Liver (tissue), 9 donors: ENCODE data around the gene UGT1A4. TPM values are rescaled to one million over a fixed set of nuclear protein-coding genes. Genes with fewer than 3 reads are reported as not detected.
"Not testable (repeated sequence)": the region's sequence is repeated elsewhere in the genome, so short reads cannot be mapped to it uniquely, and the experiment has no call there.

Experiments used
- DNase-seq: peaks from one replicate; pipeline ENCODE4 v3.0.0-alpha.2; 2017; ENCODE audit warnings: low spot score
- H3K27ac ChIP-seq, 2 donors: one replicate each; pipeline ENCODE4 v1.7.0; 2013; ENCODE audit warnings: inconsistent platforms in 2 of 2, low read length in 2 of 2, control low read depth in 1 of 2, low read depth in 1 of 2, mild to moderate bottlenecking in 1 of 2
- H3K27me3 ChIP-seq, 4 donors: one replicate each; pipeline versions ENCODE4 v1.6.1 to v1.7.0; 2013; ENCODE audit warnings: low read length in 3 of 4, inconsistent platforms in 1 of 4, mild to moderate bottlenecking in 1 of 4, moderate library complexity in 1 of 4; ENCODE audit not compliant: control insufficient read depth in 4 of 4, insufficient read depth in 4 of 4
- H3K36me3 ChIP-seq, 4 donors: one replicate each; pipeline versions ENCODE4 v1.6.1 to v1.7.0; 2013; ENCODE audit warnings: low read length in 3 of 4, mild to moderate bottlenecking in 3 of 4, low read depth in 1 of 4, moderate library complexity in 1 of 4; ENCODE audit not compliant: control insufficient read depth in 4 of 4, insufficient read depth in 3 of 4
- H3K4me1 ChIP-seq, 4 donors: one replicate each; pipeline versions ENCODE4 v1.6.1 to v1.7.0; 2013; ENCODE audit warnings: low read length in 3 of 4, mild to moderate bottlenecking in 3 of 4, moderate library complexity in 1 of 4; ENCODE audit not compliant: control insufficient read depth in 4 of 4, insufficient read depth in 4 of 4
- H3K4me3 ChIP-seq, 3 donors: one replicate each; pipeline versions ENCODE4 v1.6.1 to v1.7.0; 2013; ENCODE audit warnings: low read length in 3 of 3, control low read depth in 1 of 3, low read depth in 1 of 3, mild to moderate bottlenecking in 1 of 3
- H3K9ac ChIP-seq, 2 donors: one replicate each; pipeline ENCODE4 v1.7.0; 2013; ENCODE audit warnings: low read length in 2 of 2, mild to moderate bottlenecking in 2 of 2, moderate library complexity in 2 of 2, control low read depth in 1 of 2, low read depth in 1 of 2
- H3K9me3 ChIP-seq, 4 donors: one replicate each; pipeline versions ENCODE4 v1.6.1 to v1.7.0; 2013; ENCODE audit warnings: low read length in 3 of 4; ENCODE audit not compliant: control insufficient read depth in 4 of 4
- EGR1 ChIP-seq, 2 donors: IDR thresholded peaks; 2 replicates each; pipeline ENCODE4 v1.6.1; 2016 to 2018; ENCODE audit warnings: antibody characterized with exemption in 2 of 2, low read depth in 2 of 2
- FOXA1 ChIP-seq: IDR thresholded peaks from 2 replicates; pipeline ENCODE4 v1.6.1; 2016; ENCODE audit warnings: antibody characterized with exemption
- FOXA2 ChIP-seq: IDR thresholded peaks from 2 replicates; pipeline ENCODE4 v1.6.1; 2016; ENCODE audit warnings: antibody characterized with exemption
- GABPA ChIP-seq, 2 donors: IDR thresholded peaks in 1 of 2; conservative IDR thresholded peaks in 1 of 2; 2 replicates each; pipeline ENCODE4 v1.6.1; 2016; ENCODE audit warnings: antibody characterized with exemption in 2 of 2, mild to moderate bottlenecking in 1 of 2, moderate library complexity in 1 of 2
- HNF4A ChIP-seq, 2 donors: conservative IDR thresholded peaks; 2 replicates each; pipeline ENCODE4 v1.6.1; 2016; ENCODE audit warnings: antibody characterized with exemption in 2 of 2, mild to moderate bottlenecking in 2 of 2
- HNF4G ChIP-seq: IDR thresholded peaks from 2 replicates; pipeline ENCODE4 v1.6.1; 2016; ENCODE audit warnings: antibody characterized with exemption
- JUND ChIP-seq, 2 donors: IDR thresholded peaks; 2 replicates each; pipeline ENCODE4 v1.6.1; 2016; ENCODE audit warnings: antibody characterized with exemption in 2 of 2
- NR2F2 ChIP-seq: IDR thresholded peaks from 2 replicates; pipeline ENCODE4 v1.6.1; 2016; ENCODE audit warnings: antibody characterized with exemption
- RAD21 ChIP-seq, 2 donors: IDR thresholded peaks; 2 replicates each; pipeline ENCODE4 v1.6.1; 2016; ENCODE audit warnings: antibody characterized with exemption in 2 of 2, mild to moderate bottlenecking in 2 of 2
- RXRA ChIP-seq, 2 donors: IDR thresholded peaks; 2 replicates each; pipeline ENCODE4 v1.6.1; 2017 to 2018; ENCODE audit warnings: antibody characterized with exemption in 2 of 2, mild to moderate bottlenecking in 1 of 2
- SP1 ChIP-seq: IDR thresholded peaks from 2 replicates; pipeline ENCODE4 v1.6.1; 2018; ENCODE audit warnings: antibody characterized with exemption, mild to moderate bottlenecking
- TAF1 ChIP-seq: conservative IDR thresholded peaks from 2 replicates; pipeline ENCODE4 v1.6.1; 2016; ENCODE audit warnings: antibody characterized with exemption, mild to moderate bottlenecking
- YY1 ChIP-seq: IDR thresholded peaks from 2 replicates; pipeline ENCODE4 v1.6.1; 2016; ENCODE audit warnings: antibody characterized with exemption, mild to moderate bottlenecking
- WGBS: extraction: QIAGEN DNeasy Blood & Tissue Kit; methylation state at CpG from one replicate; pipeline ENCODE4 v1.1.7; 2013; 5-methylcytosine and 5-hydroxymethylcytosine counted together
- polyA plus RNA-seq, 2 donors: library from polyadenylated mRNA; stranded (reverse) in 1 of 2; unstranded in 1 of 2; fragments of 200-250 nt in 1 of 2; fragments of >200 nt in 1 of 2; fragmentation: Nextera tagmentation in 1 of 2; extraction: Ambion mirVana in 1 of 2; gene quantifications; one replicate each; pipeline versions ENCODE4 v1.2.1 to v1.2.3, GENCODE V29; 2013 to 2015
- total RNA-seq, 2 donors: library from RNA; depleted of rRNA; stranded (reverse); fragments of >200 nt; gene quantifications; one replicate each; pipeline ENCODE4 v1.2.3, GENCODE V29; 2014
- TF ChIP-seq, protein P1 (sequence below): IDR thresholded peaks from 2 replicates; pipeline ENCODE4 v1.6.1; 2016; ENCODE audit warnings: antibody characterized with exemption, mild to moderate bottlenecking
- TF ChIP-seq, protein P2 (sequence below): IDR thresholded peaks from 2 replicates; pipeline ENCODE4 v1.6.1; 2016; ENCODE audit warnings: antibody characterized with exemption
- TF ChIP-seq, protein P3 (sequence below): fragments of 150-350 bp; IDR thresholded peaks from 2 replicates; pipeline ENCODE4 v1.5.1; 2017; ENCODE audit warnings: improper control_type of control experiment, low read depth, low read length; ENCODE audit not compliant: missing input control
- TF ChIP-seq, protein P4 (sequence below): IDR thresholded peaks from 2 replicates; pipeline ENCODE4 v1.6.1; 2016; ENCODE audit warnings: antibody characterized with exemption
- TF ChIP-seq, protein P5 (sequence below): IDR thresholded peaks from 2 replicates; pipeline ENCODE4 v1.6.1; 2016; ENCODE audit warnings: antibody characterized with exemption
- donor health status: healthy.
- donor health status: healthy.
- donor health status: healthy.
- donor health status: healthy.
- donor health status: healthy.

Gene UGT1A4
- total and polyA plus RNA-seq, 4 donors = 103 to 446 (median 136) TPM; not detected in 1

DNA sequence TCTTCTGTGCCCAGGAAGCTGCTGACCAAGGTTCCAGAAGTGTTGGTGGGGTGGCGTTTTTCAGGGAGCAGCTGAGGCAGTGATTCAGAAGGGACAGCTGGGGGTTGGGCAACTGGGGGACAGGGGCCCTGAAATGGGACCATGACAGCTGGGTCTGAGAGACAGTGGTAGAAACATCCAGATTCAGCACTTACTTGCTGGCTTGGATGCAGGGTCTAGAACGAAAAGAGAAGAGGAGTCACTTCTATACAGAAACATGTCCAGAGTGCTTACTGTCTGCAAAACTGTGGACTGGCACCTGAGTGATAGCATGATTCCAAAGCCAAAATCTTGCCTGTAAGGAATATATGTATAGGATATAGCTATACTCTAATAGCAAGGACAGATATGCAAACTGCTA is 27.3 kb downstream of the UGT1A4 start:
- WGBS = 63% methylated on average over 2 of the region's 2 CpGs
- not testable (repeated sequence) for H3K9me3 ChIP-seq, H3K36me3 ChIP-seq, DNase-seq, H3K9ac ChIP-seq, H3K27me3 ChIP-seq
- Histone ChIP-seq H3K27ac (peak overlapping the region; percentile 49 to 65), H3K4me3 (peak overlapping the region in 1 of 3 donors; percentile 22), H3K4me1 (peaks cover 12 to 65% (median 41%) of the 10 kb centered on the region in 4 donors)
- TF ChIP-seq, protein P1, sequence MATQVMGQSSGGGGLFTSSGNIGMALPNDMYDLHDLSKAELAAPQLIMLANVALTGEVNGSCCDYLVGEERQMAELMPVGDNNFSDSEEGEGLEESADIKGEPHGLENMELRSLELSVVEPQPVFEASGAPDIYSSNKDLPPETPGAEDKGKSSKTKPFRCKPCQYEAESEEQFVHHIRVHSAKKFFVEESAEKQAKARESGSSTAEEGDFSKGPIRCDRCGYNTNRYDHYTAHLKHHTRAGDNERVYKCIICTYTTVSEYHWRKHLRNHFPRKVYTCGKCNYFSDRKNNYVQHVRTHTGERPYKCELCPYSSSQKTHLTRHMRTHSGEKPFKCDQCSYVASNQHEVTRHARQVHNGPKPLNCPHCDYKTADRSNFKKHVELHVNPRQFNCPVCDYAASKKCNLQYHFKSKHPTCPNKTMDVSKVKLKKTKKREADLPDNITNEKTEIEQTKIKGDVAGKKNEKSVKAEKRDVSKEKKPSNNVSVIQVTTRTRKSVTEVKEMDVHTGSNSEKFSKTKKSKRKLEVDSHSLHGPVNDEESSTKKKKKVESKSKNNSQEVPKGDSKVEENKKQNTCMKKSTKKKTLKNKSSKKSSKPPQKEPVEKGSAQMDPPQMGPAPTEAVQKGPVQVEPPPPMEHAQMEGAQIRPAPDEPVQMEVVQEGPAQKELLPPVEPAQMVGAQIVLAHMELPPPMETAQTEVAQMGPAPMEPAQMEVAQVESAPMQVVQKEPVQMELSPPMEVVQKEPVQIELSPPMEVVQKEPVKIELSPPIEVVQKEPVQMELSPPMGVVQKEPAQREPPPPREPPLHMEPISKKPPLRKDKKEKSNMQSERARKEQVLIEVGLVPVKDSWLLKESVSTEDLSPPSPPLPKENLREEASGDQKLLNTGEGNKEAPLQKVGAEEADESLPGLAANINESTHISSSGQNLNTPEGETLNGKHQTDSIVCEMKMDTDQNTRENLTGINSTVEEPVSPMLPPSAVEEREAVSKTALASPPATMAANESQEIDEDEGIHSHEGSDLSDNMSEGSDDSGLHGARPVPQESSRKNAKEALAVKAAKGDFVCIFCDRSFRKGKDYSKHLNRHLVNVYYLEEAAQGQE = peak; percentile 0

DNA sequence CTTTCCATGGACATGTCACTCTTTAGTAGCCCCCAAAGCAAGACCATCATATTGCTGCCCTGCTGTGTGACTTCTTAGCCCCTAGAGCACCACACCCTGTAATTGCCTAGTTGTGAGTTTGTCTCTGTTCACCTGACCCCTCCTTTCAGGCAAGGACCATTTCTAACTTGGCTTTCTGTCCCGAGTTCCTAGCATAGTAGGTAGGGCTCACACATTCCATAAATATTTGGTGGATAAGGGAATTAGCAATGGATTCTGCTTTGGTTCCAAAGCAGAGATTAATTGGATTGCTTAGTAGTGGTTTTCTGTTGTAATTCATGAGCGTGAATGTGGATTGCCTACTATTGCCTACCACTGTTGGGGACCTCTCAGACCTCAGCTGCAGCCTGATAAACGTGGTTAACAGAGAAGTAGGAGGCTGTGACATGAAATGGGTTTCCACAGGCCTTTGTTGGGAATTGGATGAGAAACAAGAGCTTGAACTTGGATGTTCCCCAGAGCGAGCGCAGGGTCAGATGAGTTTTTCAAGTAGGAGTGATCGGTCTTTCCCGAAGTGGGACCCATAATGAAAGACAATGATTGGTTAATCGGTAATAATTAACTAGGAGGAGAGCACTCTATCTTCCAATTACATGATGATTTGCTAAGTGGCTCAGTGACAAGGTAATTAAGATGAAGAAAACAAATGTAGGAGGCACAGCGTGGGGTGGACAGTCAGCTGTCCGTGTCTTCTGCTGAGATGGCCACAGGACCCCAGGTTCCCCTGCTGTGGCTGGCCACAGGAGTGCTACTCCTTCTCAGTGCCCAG is 28.1 kb downstream of the UGT1A4 start:
- Histone ChIP-seq H3K36me3 (peaks cover 0 to 4% (median 2%) of the 10 kb centered on the region in 4 donors), H3K4me3 (peak overlapping the region in 1 of 3 donors; percentile 23), H3K27me3 (no peaks in the 10 kb centered on the region), H3K27ac (peak overlapping the region; percentile 57 to 65), H3K4me1 (peaks cover 12 to 68% (median 44%) of the 10 kb centered on the region in 4 donors), H3K9ac (no peak overlapping the region), H3K9me3 (no peaks in the 10 kb centered on the region)
- peak; percentile 75 for TF ChIP-seq YY1
- TF ChIP-seq FOXA2 = peak; percentile 13
- TF ChIP-seq EGR1 (IDR thresholded peaks at IDR 0.05; ENCODE audit: low read depth in 2 of 2) = peak in 1 of 2 donors; percentile 23
- peak; percentile 34 to 69 for TF ChIP-seq HNF4A (conservative IDR thresholded peaks at IDR 0.05)
- TF ChIP-seq JUND (IDR thresholded peaks at IDR 0.05) = peak in 1 of 2 donors; percentile 58
- TF ChIP-seq RAD21 (IDR thresholded peaks at IDR 0.05) = peak; percentile 4 to 10
- TF ChIP-seq GABPA (IDR thresholded peaks at IDR 0.05 in 1 of 2, conservative IDR thresholded peaks at IDR 0.05 in 1 of 2) = no peak
- peak; percentile 21 for TF ChIP-seq HNF4G
- no peak for TF ChIP-seq SP1
- TF ChIP-seq TAF1 = no peak
- TF ChIP-seq, protein P2, sequence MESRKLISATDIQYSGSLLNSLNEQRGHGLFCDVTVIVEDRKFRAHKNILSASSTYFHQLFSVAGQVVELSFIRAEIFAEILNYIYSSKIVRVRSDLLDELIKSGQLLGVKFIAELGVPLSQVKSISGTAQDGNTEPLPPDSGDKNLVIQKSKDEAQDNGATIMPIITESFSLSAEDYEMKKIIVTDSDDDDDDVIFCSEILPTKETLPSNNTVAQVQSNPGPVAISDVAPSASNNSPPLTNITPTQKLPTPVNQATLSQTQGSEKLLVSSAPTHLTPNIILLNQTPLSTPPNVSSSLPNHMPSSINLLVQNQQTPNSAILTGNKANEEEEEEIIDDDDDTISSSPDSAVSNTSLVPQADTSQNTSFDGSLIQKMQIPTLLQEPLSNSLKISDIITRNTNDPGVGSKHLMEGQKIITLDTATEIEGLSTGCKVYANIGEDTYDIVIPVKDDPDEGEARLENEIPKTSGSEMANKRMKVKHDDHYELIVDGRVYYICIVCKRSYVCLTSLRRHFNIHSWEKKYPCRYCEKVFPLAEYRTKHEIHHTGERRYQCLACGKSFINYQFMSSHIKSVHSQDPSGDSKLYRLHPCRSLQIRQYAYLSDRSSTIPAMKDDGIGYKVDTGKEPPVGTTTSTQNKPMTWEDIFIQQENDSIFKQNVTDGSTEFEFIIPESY = peak; percentile 16
- TF ChIP-seq NR2F2 = no peak
- TF ChIP-seq FOXA1 = no peak
- TF ChIP-seq RXRA (IDR thresholded peaks at IDR 0.05) = peak; percentile 90 to 97
- TF ChIP-seq, protein P3, sequence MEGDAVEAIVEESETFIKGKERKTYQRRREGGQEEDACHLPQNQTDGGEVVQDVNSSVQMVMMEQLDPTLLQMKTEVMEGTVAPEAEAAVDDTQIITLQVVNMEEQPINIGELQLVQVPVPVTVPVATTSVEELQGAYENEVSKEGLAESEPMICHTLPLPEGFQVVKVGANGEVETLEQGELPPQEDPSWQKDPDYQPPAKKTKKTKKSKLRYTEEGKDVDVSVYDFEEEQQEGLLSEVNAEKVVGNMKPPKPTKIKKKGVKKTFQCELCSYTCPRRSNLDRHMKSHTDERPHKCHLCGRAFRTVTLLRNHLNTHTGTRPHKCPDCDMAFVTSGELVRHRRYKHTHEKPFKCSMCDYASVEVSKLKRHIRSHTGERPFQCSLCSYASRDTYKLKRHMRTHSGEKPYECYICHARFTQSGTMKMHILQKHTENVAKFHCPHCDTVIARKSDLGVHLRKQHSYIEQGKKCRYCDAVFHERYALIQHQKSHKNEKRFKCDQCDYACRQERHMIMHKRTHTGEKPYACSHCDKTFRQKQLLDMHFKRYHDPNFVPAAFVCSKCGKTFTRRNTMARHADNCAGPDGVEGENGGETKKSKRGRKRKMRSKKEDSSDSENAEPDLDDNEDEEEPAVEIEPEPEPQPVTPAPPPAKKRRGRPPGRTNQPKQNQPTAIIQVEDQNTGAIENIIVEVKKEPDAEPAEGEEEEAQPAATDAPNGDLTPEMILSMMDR = no peak
- TF ChIP-seq, protein P4, sequence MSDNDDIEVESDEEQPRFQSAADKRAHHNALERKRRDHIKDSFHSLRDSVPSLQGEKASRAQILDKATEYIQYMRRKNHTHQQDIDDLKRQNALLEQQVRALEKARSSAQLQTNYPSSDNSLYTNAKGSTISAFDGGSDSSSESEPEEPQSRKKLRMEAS = peak; percentile 33
- TF ChIP-seq, protein P5, sequence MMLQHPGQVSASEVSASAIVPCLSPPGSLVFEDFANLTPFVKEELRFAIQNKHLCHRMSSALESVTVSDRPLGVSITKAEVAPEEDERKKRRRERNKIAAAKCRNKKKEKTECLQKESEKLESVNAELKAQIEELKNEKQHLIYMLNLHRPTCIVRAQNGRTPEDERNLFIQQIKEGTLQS = no peak
- TF ChIP-seq, protein P1 = no peak
- 44% methylated on average over 10 of the region's 10 CpGs for WGBS
- DNase-seq = no peak
